ENCODE data around the gene B4GAT1.

B4GAT1 gene

DNA sequence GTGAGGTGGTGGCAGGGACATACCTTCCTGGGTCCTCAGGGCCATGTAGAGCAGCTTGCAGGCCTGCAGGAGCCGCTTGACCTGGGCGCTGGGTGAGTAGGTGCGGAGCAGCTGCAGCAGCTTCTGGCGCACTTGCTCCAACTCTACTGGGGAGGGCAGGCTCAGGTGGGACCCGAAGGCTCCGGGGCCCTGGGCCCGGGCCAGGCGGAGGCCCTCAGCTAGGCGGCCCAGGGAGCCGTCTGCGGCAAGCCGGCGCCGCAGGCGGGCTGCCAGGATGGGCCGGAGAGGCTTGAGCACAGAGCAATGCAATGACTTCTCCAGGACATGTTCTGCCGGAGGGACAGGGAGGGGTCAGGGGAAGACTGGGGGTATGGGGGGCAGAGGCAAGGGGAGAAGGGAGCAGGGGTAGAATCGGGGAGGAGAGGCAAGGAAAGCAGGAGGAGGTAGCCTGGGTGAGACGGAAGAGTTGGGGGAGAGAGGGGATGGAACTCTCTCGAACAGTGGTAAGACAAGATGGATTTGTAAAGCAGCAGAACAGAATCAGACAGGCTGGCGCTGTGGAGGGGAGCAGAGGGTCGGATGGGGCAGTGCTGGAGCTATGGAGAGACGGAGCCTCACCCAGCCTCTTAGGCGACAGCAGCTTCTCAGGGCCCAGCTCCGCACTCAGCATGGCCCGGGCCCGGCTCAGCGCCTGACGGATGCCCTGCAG lies 13.4 kb downstream of the B4GAT1 start:
- Histone ChIP-seq H3K27me3 (ENCODE audit: insufficient read depth, low read depth, severe bottlenecking) (no peaks in the 10 kb centered on the region), H3K9me3 (ENCODE audit: severe bottlenecking) (no peaks in the 10 kb centered on the region), H3K4me3 (ENCODE audit: low read depth, low read length) (no peak overlapping the region), H3K36me3 (peaks cover 12% of the 10 kb centered on the region), H3K27ac (no peak overlapping the region)
- TF ChIP-seq, protein P1, sequence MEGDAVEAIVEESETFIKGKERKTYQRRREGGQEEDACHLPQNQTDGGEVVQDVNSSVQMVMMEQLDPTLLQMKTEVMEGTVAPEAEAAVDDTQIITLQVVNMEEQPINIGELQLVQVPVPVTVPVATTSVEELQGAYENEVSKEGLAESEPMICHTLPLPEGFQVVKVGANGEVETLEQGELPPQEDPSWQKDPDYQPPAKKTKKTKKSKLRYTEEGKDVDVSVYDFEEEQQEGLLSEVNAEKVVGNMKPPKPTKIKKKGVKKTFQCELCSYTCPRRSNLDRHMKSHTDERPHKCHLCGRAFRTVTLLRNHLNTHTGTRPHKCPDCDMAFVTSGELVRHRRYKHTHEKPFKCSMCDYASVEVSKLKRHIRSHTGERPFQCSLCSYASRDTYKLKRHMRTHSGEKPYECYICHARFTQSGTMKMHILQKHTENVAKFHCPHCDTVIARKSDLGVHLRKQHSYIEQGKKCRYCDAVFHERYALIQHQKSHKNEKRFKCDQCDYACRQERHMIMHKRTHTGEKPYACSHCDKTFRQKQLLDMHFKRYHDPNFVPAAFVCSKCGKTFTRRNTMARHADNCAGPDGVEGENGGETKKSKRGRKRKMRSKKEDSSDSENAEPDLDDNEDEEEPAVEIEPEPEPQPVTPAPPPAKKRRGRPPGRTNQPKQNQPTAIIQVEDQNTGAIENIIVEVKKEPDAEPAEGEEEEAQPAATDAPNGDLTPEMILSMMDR (IDR thresholded peaks at IDR 0.05; ENCODE audit: low read depth, low read length), result no peak
- DNase-seq, result no peak

GRCh38 chr11:66333220-66333877 lies 14.1 kb downstream of the B4GAT1 start:
- peaks cover 8% of the 10 kb centered on the region for H3K36me3 ChIP-seq
- H3K4me3 ChIP-seq (ENCODE audit: low read depth, low read length), result no peak overlapping the region
- no peaks in the 10 kb centered on the region for H3K27me3 ChIP-seq (ENCODE audit: insufficient read depth, low read depth, severe bottlenecking)
- TF ChIP-seq, protein P1 (IDR thresholded peaks at IDR 0.05; ENCODE audit: low read depth, low read length), result no peak
- no peaks in the 10 kb centered on the region for H3K9me3 ChIP-seq (ENCODE audit: severe bottlenecking)
- DNase-seq, result no peak
- no peak overlapping the region for H3K27ac ChIP-seq

DNA sequence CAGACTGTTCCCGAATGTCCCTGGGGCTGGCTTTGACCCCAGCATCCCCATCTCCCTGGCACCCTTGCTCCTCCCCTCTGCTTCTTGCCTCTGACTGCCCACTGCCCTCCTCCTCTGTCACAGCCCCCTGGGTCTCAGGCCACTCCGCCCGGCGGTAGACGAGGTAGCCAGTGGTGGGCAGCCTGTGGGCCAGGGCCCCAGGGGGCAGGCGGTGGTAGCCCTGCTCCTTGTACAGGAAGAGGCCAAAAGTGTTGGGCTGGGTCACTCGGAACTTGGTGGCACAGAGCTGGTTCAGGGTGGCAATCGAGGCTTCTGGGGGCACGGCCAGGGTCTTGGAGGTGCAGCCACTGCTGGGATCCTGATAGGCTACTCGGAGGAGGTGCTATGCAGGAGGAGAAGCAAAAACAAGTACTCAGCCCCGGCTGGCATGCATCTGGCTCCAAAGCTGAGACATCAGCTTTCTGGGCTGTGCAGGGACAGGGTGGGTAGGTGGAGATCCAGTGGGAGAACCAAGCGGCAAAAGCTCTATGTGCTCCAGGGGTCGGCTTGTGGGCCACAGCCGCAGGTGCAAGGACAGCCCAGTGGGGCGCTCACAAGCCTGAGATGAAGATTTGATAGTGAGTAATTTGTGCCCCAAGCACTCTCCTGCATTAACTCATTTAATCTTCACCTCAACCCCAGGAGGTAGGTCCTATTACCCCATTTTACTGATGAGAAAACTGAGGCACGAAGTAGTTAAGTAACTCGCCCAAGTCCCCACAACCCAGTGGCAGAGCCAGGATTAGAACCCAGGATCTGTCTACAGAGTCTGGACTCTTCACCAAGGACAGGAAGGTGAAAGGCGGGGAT lies 14.8 kb downstream of the B4GAT1 start:
- Histone ChIP-seq H3K36me3 (peaks cover 8% of the 10 kb centered on the region), H3K9me3 (ENCODE audit: severe bottlenecking) (no peaks in the 10 kb centered on the region), H3K27ac (no peak overlapping the region), H3K4me3 (ENCODE audit: low read depth, low read length) (no peak overlapping the region), H3K27me3 (ENCODE audit: insufficient read depth, low read depth, severe bottlenecking) (no peaks in the 10 kb centered on the region)
- DNase-seq, result no peak
- TF ChIP-seq, protein P1 (IDR thresholded peaks at IDR 0.05; ENCODE audit: low read depth, low read length), result no peak

DNA sequence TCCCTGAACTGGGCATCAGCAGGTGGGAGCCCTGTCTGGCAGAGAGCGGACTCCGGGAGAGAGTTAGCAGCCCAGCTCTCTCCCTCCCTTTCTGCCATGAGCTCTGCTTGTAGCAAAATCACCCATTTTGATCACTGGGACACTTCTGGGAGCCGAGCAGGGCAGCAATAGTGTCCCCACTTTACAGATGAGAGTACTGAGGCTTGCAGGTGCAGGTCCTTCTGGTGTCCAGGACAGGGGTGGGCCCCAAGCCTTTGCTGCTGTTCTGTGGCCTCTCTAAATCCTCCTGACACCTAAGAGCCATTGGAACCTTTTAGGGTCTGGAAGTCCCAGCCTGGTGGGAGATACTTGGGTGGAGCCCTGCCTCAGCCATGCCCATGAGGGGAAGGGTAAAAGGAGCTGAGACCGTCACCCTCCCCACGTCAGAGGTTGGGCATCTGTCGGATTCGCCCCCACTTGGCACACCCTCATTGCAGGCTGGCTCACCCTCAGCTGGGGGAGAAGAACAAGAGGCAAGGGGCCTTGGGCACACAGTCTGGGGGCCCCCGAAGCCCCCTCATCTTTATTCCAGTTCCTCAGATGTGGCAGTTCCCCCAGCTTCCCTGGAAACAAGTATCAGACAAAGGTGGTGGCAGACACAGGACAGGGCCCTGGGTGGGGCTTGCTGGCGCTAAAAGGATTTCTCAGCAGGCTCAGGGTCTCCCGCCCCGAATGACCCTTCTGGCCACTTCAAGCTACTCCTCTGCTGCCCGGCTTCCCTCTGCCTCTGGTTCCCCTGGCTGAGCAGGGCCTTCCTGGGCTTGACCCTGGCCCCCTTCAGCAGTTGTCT lies 15.7 kb downstream of the B4GAT1 start:
- no peak for DNase-seq
- Histone ChIP-seq H3K4me3 (ENCODE audit: low read depth, low read length) (no peak overlapping the region), H3K9me3 (ENCODE audit: severe bottlenecking) (no peaks in the 10 kb centered on the region), H3K27me3 (ENCODE audit: insufficient read depth, low read depth, severe bottlenecking) (no peaks in the 10 kb centered on the region), H3K36me3 (peaks cover 1% of the 10 kb centered on the region), H3K27ac (no peak overlapping the region)
- TF ChIP-seq, protein P1 (IDR thresholded peaks at IDR 0.05; ENCODE audit: low read depth, low read length), result no peak

DNA sequence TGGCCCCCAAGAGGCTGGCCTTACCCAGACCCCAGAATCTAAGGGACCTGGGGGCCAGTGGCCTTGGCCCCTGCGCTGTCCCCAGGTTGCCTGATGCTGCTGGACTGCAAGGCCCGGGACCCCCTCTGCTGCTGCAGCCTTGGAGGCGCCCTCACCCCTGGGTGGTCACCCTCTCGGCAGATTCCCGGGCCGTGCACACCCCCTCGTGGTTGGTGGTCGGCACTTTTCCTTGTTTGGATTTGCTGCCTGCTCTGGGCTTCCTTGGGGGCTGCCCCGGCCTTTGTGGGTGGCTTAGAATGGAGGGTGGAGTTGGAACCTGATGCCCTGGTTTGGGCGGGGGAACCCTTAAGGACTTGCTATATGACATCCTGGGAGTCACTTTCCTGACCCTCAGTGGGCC lies 16.5 kb downstream of the B4GAT1 start:
- H3K4me3 ChIP-seq (ENCODE audit: low read depth, low read length), result no peak overlapping the region
- TF ChIP-seq, protein P1 (IDR thresholded peaks at IDR 0.05; ENCODE audit: low read depth, low read length), result no peak
- no peak for DNase-seq
- H3K36me3 ChIP-seq, result no peaks in the 10 kb centered on the region
- H3K27me3 ChIP-seq (ENCODE audit: insufficient read depth, low read depth, severe bottlenecking), result no peaks in the 10 kb centered on the region
- no peak overlapping the region for H3K27ac ChIP-seq
- H3K9me3 ChIP-seq (ENCODE audit: severe bottlenecking), result no peaks in the 10 kb centered on the region
